RWPE2 (cell line): ENCODE measurements around the gene GRK5.

Experiments used
- ATAC-seq: fragments of 200-7000 bp; cut with Tn5 transposase; 3 replicates; pipeline ENCODE4 v1.9.1; 2021; ENCODE audit warnings: low read depth
- DNase-seq: peaks from one replicate; pipeline ENCODE4 v3.0.0-alpha.2; 2020; ENCODE audit warnings: low spot score
- H3K27ac ChIP-seq: fragments of 450-650 bp; 2 replicates; pipeline ENCODE4 v1.5.1; 2017; ENCODE audit warnings: mild to moderate bottlenecking; ENCODE audit not compliant: poor library complexity, severe bottlenecking
- H3K27me3 ChIP-seq: fragments of 250-450 bp; sonication (Bioruptor Pico); 2 replicates; pipeline ENCODE4 v1.5.1; 2021; ENCODE audit warnings: mild to moderate bottlenecking, moderate library complexity; ENCODE audit not compliant: insufficient read depth, poor library complexity, severe bottlenecking
- H3K36me3 ChIP-seq: fragments of 250-450 bp; sonication (Bioruptor Pico); 2 replicates; pipeline ENCODE4 v1.5.1; 2020; ENCODE audit warnings: low read depth, mild to moderate bottlenecking, moderate library complexity
- H3K4me1 ChIP-seq: fragments of 250-450 bp; sonication (Bioruptor Pico); 2 replicates; pipeline ENCODE4 v1.5.1; 2021; ENCODE audit warnings: mild to moderate bottlenecking, moderate library complexity; ENCODE audit not compliant: insufficient read depth, poor library complexity, severe bottlenecking
- H3K4me3 ChIP-seq: fragments of 250-450 bp; sonication (Bioruptor Pico); 2 replicates; pipeline ENCODE4 v1.5.1; 2021; ENCODE audit warnings: mild to moderate bottlenecking, moderate library complexity; ENCODE audit not compliant: severe bottlenecking
- H3K9me3 ChIP-seq: fragments of 250-450 bp; sonication (Bioruptor Pico); 2 replicates; pipeline ENCODE4 v1.5.1; 2021; ENCODE audit warnings: mild to moderate bottlenecking, moderate library complexity; ENCODE audit not compliant: severe bottlenecking
- TF ChIP-seq, protein P1 (sequence below): fragments of 450-650 bp; IDR thresholded peaks from one replicate; pipeline ENCODE4 v1.5.1; 2017; ENCODE audit warnings: mild to moderate bottlenecking, moderate library complexity; ENCODE audit not compliant: poor library complexity, severe bottlenecking

The GRK5 gene

DNA sequence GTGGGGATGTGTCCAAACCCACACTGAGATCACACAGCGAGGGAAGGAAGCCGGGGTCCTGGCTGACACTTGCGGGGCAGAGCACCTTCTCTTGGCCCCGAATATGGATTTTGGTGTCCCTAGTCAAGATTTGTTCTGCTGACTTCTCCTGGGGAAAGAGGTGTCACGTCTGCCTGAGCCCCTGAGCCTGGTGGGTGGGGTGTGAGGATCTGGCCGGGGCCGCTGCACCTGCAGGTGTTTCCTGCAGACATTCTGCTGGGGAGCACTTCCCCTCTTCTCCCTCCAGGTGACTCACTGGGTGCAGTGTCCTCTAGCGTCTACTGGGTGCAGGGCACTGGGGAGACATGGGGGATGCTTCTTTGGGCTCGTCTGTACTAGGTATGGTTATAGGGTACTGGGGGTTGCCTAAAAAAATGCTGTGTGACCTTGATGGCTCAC lies 99.2 kb downstream of the GRK5 start:
- peaks cover 22% of the 10 kb centered on the region for H3K4me1 ChIP-seq
- DNase-seq (no peak), ATAC-seq (peak; percentile 40)
- H3K27me3 ChIP-seq: no peaks in the 10 kb centered on the region
- H3K4me3 ChIP-seq: no peak overlapping the region
- H3K36me3 ChIP-seq: no peaks in the 10 kb centered on the region
- H3K27ac ChIP-seq: peak overlapping the region; percentile 77
- TF ChIP-seq, protein P1, sequence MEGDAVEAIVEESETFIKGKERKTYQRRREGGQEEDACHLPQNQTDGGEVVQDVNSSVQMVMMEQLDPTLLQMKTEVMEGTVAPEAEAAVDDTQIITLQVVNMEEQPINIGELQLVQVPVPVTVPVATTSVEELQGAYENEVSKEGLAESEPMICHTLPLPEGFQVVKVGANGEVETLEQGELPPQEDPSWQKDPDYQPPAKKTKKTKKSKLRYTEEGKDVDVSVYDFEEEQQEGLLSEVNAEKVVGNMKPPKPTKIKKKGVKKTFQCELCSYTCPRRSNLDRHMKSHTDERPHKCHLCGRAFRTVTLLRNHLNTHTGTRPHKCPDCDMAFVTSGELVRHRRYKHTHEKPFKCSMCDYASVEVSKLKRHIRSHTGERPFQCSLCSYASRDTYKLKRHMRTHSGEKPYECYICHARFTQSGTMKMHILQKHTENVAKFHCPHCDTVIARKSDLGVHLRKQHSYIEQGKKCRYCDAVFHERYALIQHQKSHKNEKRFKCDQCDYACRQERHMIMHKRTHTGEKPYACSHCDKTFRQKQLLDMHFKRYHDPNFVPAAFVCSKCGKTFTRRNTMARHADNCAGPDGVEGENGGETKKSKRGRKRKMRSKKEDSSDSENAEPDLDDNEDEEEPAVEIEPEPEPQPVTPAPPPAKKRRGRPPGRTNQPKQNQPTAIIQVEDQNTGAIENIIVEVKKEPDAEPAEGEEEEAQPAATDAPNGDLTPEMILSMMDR: peak; percentile 56
- H3K9me3 ChIP-seq: no peaks in the 10 kb centered on the region

GRCh38 chr10:119306986-119307392 lies 99.6 kb downstream of the GRK5 start:
- H3K4me1 ChIP-seq: peaks cover 22% of the 10 kb centered on the region
- DNase-seq: no peak
- peak overlapping the region; percentile 77 for H3K27ac ChIP-seq

DNA sequence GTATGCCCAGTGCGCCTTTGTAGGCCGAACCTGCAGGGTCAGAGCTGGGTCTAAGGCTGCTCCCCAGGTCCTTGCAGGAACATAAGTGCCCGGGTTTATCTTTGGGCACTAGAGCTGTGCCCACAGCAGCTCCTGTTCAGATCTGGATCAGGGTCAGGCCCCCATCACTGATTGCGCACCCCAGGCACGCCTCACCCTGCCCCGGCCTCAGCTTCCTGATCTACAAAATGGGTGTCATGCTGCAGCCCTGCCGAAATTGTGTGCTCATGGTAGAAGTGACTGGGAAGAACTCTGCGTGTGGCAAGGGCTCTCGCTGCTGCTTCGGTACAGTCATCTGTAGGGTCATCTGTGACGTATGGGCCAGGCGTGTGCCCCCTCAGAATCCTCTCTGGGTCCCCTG lies 100.7 kb downstream of the GRK5 start:
- DNase-seq: no peak
- peak overlapping the region; percentile 77 for H3K27ac ChIP-seq
- no peaks in the 10 kb centered on the region for H3K36me3 ChIP-seq
- H3K4me3 ChIP-seq: no peak overlapping the region
- H3K4me1 ChIP-seq: peaks cover 22% of the 10 kb centered on the region
- ATAC-seq: no peak
- H3K27me3 ChIP-seq: no peaks in the 10 kb centered on the region
- TF ChIP-seq, protein P1: no peak
- H3K9me3 ChIP-seq: no peaks in the 10 kb centered on the region

More at GRCh38 chr10:119306986-119307392, 99.6 kb downstream of the GRK5 start:
- no peak for ATAC-seq
- TF ChIP-seq, protein P1: peak; percentile 30
- Histone ChIP-seq H3K36me3 (no peaks in the 10 kb centered on the region), H3K4me3 (no peak overlapping the region), H3K27me3 (no peaks in the 10 kb centered on the region), H3K9me3 (no peaks in the 10 kb centered on the region)

GRCh38 chr10:119308551-119309422 lies 101.4 kb downstream of the GRK5 start:
- Histone ChIP-seq H3K9me3 (no peaks in the 10 kb centered on the region), H3K4me1 (peaks cover 19% of the 10 kb centered on the region), H3K27ac (no peak overlapping the region), H3K27me3 (no peaks in the 10 kb centered on the region), H3K36me3 (no peaks in the 10 kb centered on the region), H3K4me3 (no peak overlapping the region)
- TF ChIP-seq, protein P1: no peak
- no peak for DNase-seq
- no peak for ATAC-seq

- TF ChIP-seq, protein P1: no peak
- H3K27ac ChIP-seq: no peak overlapping the region
- ATAC-seq: no peak
These were observed 102.0 kb downstream of the GRK5 start for GRCh38 chr10:119309423-119309770.

More at GRCh38 chr10:119309423-119309770, 102.0 kb downstream of the GRK5 start:
- Histone ChIP-seq H3K4me3 (no peak overlapping the region), H3K9me3 (no peaks in the 10 kb centered on the region), H3K4me1 (peaks cover 18% of the 10 kb centered on the region), H3K27me3 (no peaks in the 10 kb centered on the region), H3K36me3 (no peaks in the 10 kb centered on the region)
- no peak for DNase-seq
